Measurements from ENCODE around the gene TEX13D.

The TEX13D gene

DNA sequence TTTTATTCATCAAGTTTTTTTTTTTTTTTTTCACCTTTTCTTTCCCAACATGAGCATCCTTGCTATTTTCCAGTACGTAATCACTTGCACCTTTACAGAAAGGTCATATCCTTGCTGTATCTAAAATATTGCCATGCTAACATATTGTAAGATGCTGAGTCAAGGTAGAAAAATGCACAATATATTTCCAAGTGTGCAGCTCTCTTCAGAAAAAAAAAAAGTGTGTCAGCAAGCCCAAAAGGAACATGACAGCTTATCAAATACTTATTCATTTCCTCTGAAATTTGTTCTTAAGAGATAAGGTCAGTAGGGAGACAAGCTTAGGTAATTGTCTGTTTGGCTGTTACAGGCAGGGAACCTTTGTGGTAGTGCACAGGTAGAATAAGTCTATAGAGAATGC, 40.9 kb downstream of the TEX13D start:
- Histone ChIP-seq H3K4me3 (ENCODE audit: low read length) (no peak overlapping the region), H3K27me3 (ENCODE audit: low read depth, low read length) (no peaks in the 10 kb centered on the region), H4K20me1 (ENCODE audit: insufficient read depth, low read length) (no peaks in the 10 kb centered on the region), H2AFZ (ENCODE audit: low read depth, low read length) (no peak overlapping the region), H3K4me2 (ENCODE audit: low read length) (no peak overlapping the region), H3K9ac (ENCODE audit: low read length) (no peak overlapping the region), H3K79me2 (ENCODE audit: low read length) (no peaks in the 10 kb centered on the region), H3K4me1 (ENCODE audit: low read length) (no peaks in the 10 kb centered on the region), H3K9me3 (ENCODE audit: insufficient read depth, low read length) (no peaks in the 10 kb centered on the region), H3K36me3 (replicated peaks; ENCODE audit: low read depth, low read length) (no peaks in the 10 kb centered on the region), H3K27ac (ENCODE audit: low read length) (no peak overlapping the region)
- TF ChIP-seq, protein P1, sequence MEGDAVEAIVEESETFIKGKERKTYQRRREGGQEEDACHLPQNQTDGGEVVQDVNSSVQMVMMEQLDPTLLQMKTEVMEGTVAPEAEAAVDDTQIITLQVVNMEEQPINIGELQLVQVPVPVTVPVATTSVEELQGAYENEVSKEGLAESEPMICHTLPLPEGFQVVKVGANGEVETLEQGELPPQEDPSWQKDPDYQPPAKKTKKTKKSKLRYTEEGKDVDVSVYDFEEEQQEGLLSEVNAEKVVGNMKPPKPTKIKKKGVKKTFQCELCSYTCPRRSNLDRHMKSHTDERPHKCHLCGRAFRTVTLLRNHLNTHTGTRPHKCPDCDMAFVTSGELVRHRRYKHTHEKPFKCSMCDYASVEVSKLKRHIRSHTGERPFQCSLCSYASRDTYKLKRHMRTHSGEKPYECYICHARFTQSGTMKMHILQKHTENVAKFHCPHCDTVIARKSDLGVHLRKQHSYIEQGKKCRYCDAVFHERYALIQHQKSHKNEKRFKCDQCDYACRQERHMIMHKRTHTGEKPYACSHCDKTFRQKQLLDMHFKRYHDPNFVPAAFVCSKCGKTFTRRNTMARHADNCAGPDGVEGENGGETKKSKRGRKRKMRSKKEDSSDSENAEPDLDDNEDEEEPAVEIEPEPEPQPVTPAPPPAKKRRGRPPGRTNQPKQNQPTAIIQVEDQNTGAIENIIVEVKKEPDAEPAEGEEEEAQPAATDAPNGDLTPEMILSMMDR (IDR thresholded peaks at IDR 0.05; ENCODE audit: low read depth, low read length): no peak
- no peak for TF ChIP-seq EZH2phosphoT487 (IDR thresholded peaks at IDR 0.05; ENCODE audit: low read depth)

DNA sequence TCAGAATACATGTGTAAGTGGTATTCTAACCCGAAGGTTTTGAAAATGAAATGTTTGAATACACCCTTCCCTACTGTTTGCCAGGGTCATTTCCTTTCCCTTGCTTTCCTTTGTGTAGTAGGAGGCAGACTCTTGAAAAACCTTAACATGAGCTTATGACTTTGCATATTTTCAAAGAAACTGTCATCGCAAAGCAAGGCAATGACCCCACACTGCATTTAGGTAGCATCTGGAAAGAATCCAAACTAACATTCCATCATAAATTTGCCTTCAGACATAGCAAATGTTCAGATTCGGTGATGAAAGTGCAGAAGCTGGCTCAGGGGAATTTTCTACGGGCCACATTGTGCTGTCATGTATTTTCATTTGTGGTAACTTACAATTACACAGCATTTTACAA, 46.2 kb downstream of the TEX13D start:
- Histone ChIP-seq H3K79me2 (ENCODE audit: low read length) (no peaks in the 10 kb centered on the region), H3K27me3 (ENCODE audit: low read depth, low read length) (no peaks in the 10 kb centered on the region), H3K9me3 (ENCODE audit: insufficient read depth, low read length) (no peaks in the 10 kb centered on the region), H3K27ac (ENCODE audit: low read length) (no peak overlapping the region), H3K4me2 (ENCODE audit: low read length) (no peak overlapping the region), H2AFZ (ENCODE audit: low read depth, low read length) (no peak overlapping the region), H4K20me1 (ENCODE audit: insufficient read depth, low read length) (no peaks in the 10 kb centered on the region), H3K36me3 (replicated peaks; ENCODE audit: low read depth, low read length) (no peaks in the 10 kb centered on the region), H3K4me3 (ENCODE audit: low read length) (no peak overlapping the region), H3K4me1 (ENCODE audit: low read length) (no peaks in the 10 kb centered on the region), H3K9ac (ENCODE audit: low read length) (no peak overlapping the region)
- TF ChIP-seq, protein P1 (IDR thresholded peaks at IDR 0.05; ENCODE audit: low read depth, low read length): no peak
- TF ChIP-seq EZH2phosphoT487 (IDR thresholded peaks at IDR 0.05; ENCODE audit: low read depth): no peak

GRCh38 chrX:124383354-124383753, 50.9 kb downstream of the TEX13D start:
- Histone ChIP-seq H3K27ac (ENCODE audit: low read length) (no peak overlapping the region), H3K9me3 (ENCODE audit: insufficient read depth, low read length) (no peaks in the 10 kb centered on the region), H3K4me2 (ENCODE audit: low read length) (no peak overlapping the region), H3K9ac (ENCODE audit: low read length) (no peak overlapping the region), H3K4me3 (ENCODE audit: low read length) (no peak overlapping the region), H3K4me1 (ENCODE audit: low read length) (peaks cover 8% of the 10 kb centered on the region), H3K79me2 (ENCODE audit: low read length) (no peaks in the 10 kb centered on the region), H4K20me1 (ENCODE audit: insufficient read depth, low read length) (no peaks in the 10 kb centered on the region), H2AFZ (ENCODE audit: low read depth, low read length) (no peak overlapping the region), H3K36me3 (replicated peaks; ENCODE audit: low read depth, low read length) (no peaks in the 10 kb centered on the region), H3K27me3 (ENCODE audit: low read depth, low read length) (no peaks in the 10 kb centered on the region)
- TF ChIP-seq EZH2phosphoT487 (IDR thresholded peaks at IDR 0.05; ENCODE audit: low read depth): no peak
- TF ChIP-seq, protein P1 (IDR thresholded peaks at IDR 0.05; ENCODE audit: low read depth, low read length): no peak

GRCh38 chrX:124386401-124386800, 53.9 kb downstream of the TEX13D start:
- Histone ChIP-seq H3K27me3 (ENCODE audit: low read depth, low read length) (no peaks in the 10 kb centered on the region), H3K9ac (ENCODE audit: low read length) (no peak overlapping the region), H3K9me3 (ENCODE audit: insufficient read depth, low read length) (no peaks in the 10 kb centered on the region), H3K36me3 (replicated peaks; ENCODE audit: low read depth, low read length) (no peaks in the 10 kb centered on the region), H3K79me2 (ENCODE audit: low read length) (no peaks in the 10 kb centered on the region), H3K4me2 (ENCODE audit: low read length) (no peak overlapping the region), H2AFZ (ENCODE audit: low read depth, low read length) (no peak overlapping the region), H3K27ac (ENCODE audit: low read length) (no peak overlapping the region), H3K4me1 (ENCODE audit: low read length) (peaks cover 10% of the 10 kb centered on the region), H3K4me3 (ENCODE audit: low read length) (no peak overlapping the region), H4K20me1 (ENCODE audit: insufficient read depth, low read length) (no peaks in the 10 kb centered on the region)
- TF ChIP-seq, protein P1 (IDR thresholded peaks at IDR 0.05; ENCODE audit: low read depth, low read length): no peak
- no peak for TF ChIP-seq EZH2phosphoT487 (IDR thresholded peaks at IDR 0.05; ENCODE audit: low read depth)

Measured in OCI-LY3 (cell line).